Measurements from ENCODE around the gene SLC4A2.
A peak's percentile ranks its signal among the peaks of the same experiment; 100 is the strongest.

Gene SLC4A2

GRCh38 chr7:151113344-151114150 lies 54.2 kb downstream of the SLC4A2 start:
- no peak for DNase-seq (ENCODE audit: low read depth in 1 of 2, low spot score in 1 of 2)

- no peak for DNase-seq (ENCODE audit: low read depth in 1 of 2, low spot score in 1 of 2)
Observed at GRCh38 chr7:151114151-151115090, 55.0 kb downstream of the SLC4A2 start.

GRCh38 chr7:151115121-151115835 lies 55.9 kb downstream of the SLC4A2 start:
- no peak for DNase-seq (ENCODE audit: low read depth in 1 of 2, low spot score in 1 of 2)

- no peak for DNase-seq (ENCODE audit: low read depth in 1 of 2, low spot score in 1 of 2)
Observed at GRCh38 chr7:151115836-151116418, 56.5 kb downstream of the SLC4A2 start.

GRCh38 chr7:151116603-151117440 lies 57.4 kb downstream of the SLC4A2 start:
- no peak for DNase-seq (ENCODE audit: low read depth in 1 of 2, low spot score in 1 of 2)

GRCh38 chr7:151117565-151117964 lies 58.2 kb downstream of the SLC4A2 start:
- DNase-seq (ENCODE audit: low read depth in 1 of 2, low spot score in 1 of 2) = peak; percentile 11 to 21

GRCh38 chr7:151118108-151119054 lies 59.0 kb downstream of the SLC4A2 start:
- DNase-seq (ENCODE audit: low read depth in 1 of 2, low spot score in 1 of 2) = no peak

- no peak for DNase-seq (ENCODE audit: low read depth in 1 of 2, low spot score in 1 of 2)
Observed at GRCh38 chr7:151119055-151119415, 59.6 kb downstream of the SLC4A2 start.

GRCh38 chr7:151119902-151120301 lies 60.5 kb downstream of the SLC4A2 start:
- no peak for DNase-seq (ENCODE audit: low read depth in 1 of 2, low spot score in 1 of 2)

GRCh38 chr7:151120896-151121295 lies 61.5 kb downstream of the SLC4A2 start:
- DNase-seq (ENCODE audit: low read depth in 1 of 2, low spot score in 1 of 2) = no peak

- DNase-seq (ENCODE audit: low read depth in 1 of 2, low spot score in 1 of 2) = no peak
Observed at GRCh38 chr7:151121380-151122170, 62.2 kb downstream of the SLC4A2 start.

GRCh38 chr7:151122276-151122675 lies 62.9 kb downstream of the SLC4A2 start:
- DNase-seq (ENCODE audit: low read depth in 1 of 2, low spot score in 1 of 2) = no peak

GRCh38 chr7:151122796-151123157 lies 63.4 kb downstream of the SLC4A2 start:
- no peak for DNase-seq (ENCODE audit: low read depth in 1 of 2, low spot score in 1 of 2)

- no peak for DNase-seq (ENCODE audit: low read depth in 1 of 2, low spot score in 1 of 2)
Observed at GRCh38 chr7:151123158-151123821, 63.9 kb downstream of the SLC4A2 start.

GRCh38 chr7:151123822-151124464 lies 64.6 kb downstream of the SLC4A2 start:
- peak; percentile 65 for DNase-seq (ENCODE audit: low read depth in 1 of 2, low spot score in 1 of 2)

- no peak for DNase-seq (ENCODE audit: low read depth in 1 of 2, low spot score in 1 of 2)
Observed at GRCh38 chr7:151124481-151124880, 65.1 kb downstream of the SLC4A2 start.

GRCh38 chr7:151124899-151125399 lies 65.6 kb downstream of the SLC4A2 start:
- DNase-seq (ENCODE audit: low read depth in 1 of 2, low spot score in 1 of 2) = no peak

All from activated T-helper 1 cell treated with anti-CD3 and anti-CD28 coated beads, Interleukin-2, amount 50 U/mL, for 16 hours (primary cell).